ENCODE data around the gene PHACTR1. TPM values are rescaled to one million over a fixed set of nuclear protein-coding genes. Genes with fewer than 3 reads are reported as not detected.

PHACTR1 gene
- 1 to 10 TPM in 1 of 2 donors, under 1 TPM in 1; 0.14 to 1.6 TPM for total RNA-seq

- Mint-ChIP-seq H3K4me3 (no peak within 1 kb of the TSS), H3K4me1 (ENCODE audit: low read depth in 2 of 2) (no peaks in the 10 kb centered on the region), H3K27me3 (peaks cover 7 to 8% of the 10 kb centered on the region in 2 donors), H3K9me3 (peaks cover 3% of the 10 kb centered on the region), H3K27ac (no peak within 1 kb of the TSS), H3K36me3 (no peaks in the 10 kb centered on the region)
- ATAC-seq (no peak), DNase-seq (ENCODE audit: low spot score) (no peak)
Observed at GRCh38 chr6:12716298-12716916, at the start of gene PHACTR1. Gene PHACTR1, plus strand, starts transcription at chr6:12716767.

GRCh38 chr6:12666886-12667285 lies 49.7 kb upstream of the PHACTR1 start:
- ATAC-seq (no peak), DNase-seq (ENCODE audit: low spot score) (no peak)
- H3K9me3 Mint-ChIP-seq = no peaks in the 10 kb centered on the region
- no peak overlapping the region for H3K27ac Mint-ChIP-seq
- no peaks in the 10 kb centered on the region for H3K4me1 Mint-ChIP-seq (ENCODE audit: low read depth in 2 of 2)
- no peak overlapping the region for H3K4me3 Mint-ChIP-seq
- H3K27me3 Mint-ChIP-seq = peaks cover 13 to 16% of the 10 kb centered on the region in 2 donors
- no peaks in the 10 kb centered on the region for H3K36me3 Mint-ChIP-seq

GRCh38 chr6:12675931-12676330 lies 40.6 kb upstream of the PHACTR1 start:
- Mint-ChIP-seq H3K4me1 (ENCODE audit: low read depth in 2 of 2) (no peaks in the 10 kb centered on the region), H3K9me3 (no peaks in the 10 kb centered on the region), H3K4me3 (no peak overlapping the region), H3K27ac (no peak overlapping the region), H3K36me3 (no peaks in the 10 kb centered on the region), H3K27me3 (peaks cover 18 to 26% of the 10 kb centered on the region in 2 donors)
- DNase-seq (ENCODE audit: low spot score) (no peak), ATAC-seq (no peak)

DNA sequence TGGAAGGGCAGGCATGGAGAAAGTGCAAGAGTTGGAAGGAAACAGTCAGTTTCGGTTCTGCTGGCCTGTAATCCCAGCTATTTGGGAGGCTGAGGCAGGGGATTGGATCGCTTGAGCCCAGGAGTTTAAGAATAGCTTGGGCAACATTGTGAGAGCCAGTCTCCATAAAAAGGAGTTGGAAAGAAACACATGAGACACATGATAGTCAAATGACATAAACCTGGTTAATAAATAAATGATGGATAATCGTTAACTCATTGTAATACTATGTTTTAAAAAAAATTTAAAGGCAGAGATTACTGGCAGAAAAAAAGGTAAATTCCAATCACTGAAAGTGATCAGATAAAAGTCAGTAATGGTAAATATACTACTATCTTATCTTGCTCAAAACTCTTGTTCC lies 37.2 kb upstream of the PHACTR1 start:
- no peak overlapping the region for H3K27ac Mint-ChIP-seq
- H3K36me3 Mint-ChIP-seq = no peaks in the 10 kb centered on the region
- ATAC-seq = no peak
- no peak overlapping the region for H3K4me3 Mint-ChIP-seq
- peaks cover 10 to 21% of the 10 kb centered on the region in 2 donors for H3K27me3 Mint-ChIP-seq
- no peaks in the 10 kb centered on the region for H3K9me3 Mint-ChIP-seq
- no peak for DNase-seq (ENCODE audit: low spot score)
- no peaks in the 10 kb centered on the region for H3K4me1 Mint-ChIP-seq (ENCODE audit: low read depth in 2 of 2)

- no peak overlapping the region for H3K4me3 Mint-ChIP-seq
- no peaks in the 10 kb centered on the region for H3K36me3 Mint-ChIP-seq
- DNase-seq (ENCODE audit: low spot score) (no peak), ATAC-seq (no peak)
- no peak overlapping the region for H3K27ac Mint-ChIP-seq
- no peaks in the 10 kb centered on the region for H3K9me3 Mint-ChIP-seq
- no peaks in the 10 kb centered on the region for H3K4me1 Mint-ChIP-seq (ENCODE audit: low read depth in 2 of 2)
- H3K27me3 Mint-ChIP-seq = peaks cover 8 to 13% of the 10 kb centered on the region in 2 donors
Observed at GRCh38 chr6:12693122-12693521, 23.4 kb upstream of the PHACTR1 start.

DNA sequence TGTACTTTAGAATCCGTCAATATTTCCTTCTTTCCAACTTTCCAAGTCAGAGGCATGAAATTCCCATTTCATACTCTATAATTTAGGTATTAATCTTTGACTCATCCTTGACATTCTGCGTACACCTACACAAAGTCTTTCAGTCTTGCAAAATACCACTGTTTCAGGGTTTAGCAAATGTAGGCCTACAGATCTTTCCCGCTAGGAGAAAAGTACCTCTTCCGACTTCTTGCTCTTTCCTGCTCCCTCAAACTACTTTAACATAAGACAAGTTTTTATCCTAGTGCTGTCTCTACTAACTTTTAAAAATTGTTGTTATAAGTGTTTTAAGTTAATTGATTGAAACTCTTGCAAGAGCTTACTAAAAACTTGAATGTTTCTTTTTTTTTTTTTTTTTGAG lies 18.3 kb upstream of the PHACTR1 start:
- DNase-seq (ENCODE audit: low spot score) (no peak), ATAC-seq (no peak)
- Mint-ChIP-seq H3K27me3 (peaks cover 10 to 15% of the 10 kb centered on the region in 2 donors), H3K4me1 (ENCODE audit: low read depth in 2 of 2) (no peaks in the 10 kb centered on the region), H3K36me3 (no peaks in the 10 kb centered on the region), H3K27ac (no peak overlapping the region), H3K9me3 (no peaks in the 10 kb centered on the region), H3K4me3 (no peak overlapping the region)

DNA sequence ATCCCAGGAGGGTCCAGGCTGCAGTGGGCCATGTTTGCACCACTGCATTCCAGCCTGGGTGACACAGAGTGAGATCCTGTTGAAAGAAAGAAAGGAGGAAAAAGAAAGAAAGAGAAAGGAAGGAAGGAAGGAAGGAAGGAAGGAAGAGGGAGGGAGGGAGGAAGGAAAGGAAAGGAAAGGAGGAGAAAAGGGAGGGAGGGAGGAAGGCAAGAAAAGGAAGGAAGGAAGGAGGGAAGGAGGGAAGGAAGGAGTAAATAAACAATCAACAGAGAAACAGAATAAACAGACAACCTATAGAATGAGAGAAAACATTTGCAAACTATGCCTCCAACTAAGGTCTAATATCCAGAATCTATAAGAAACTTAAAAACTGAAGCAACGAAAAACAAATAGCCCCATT lies 11.6 kb upstream of the PHACTR1 start:
- no peaks in the 10 kb centered on the region for H3K4me1 Mint-ChIP-seq (ENCODE audit: low read depth in 2 of 2)
- ATAC-seq (no peak), DNase-seq (ENCODE audit: low spot score) (no peak)

GRCh38 chr6:12709116-12709515 lies 7.5 kb upstream of the PHACTR1 start:
- H3K27me3 Mint-ChIP-seq = peaks cover 5 to 8% of the 10 kb centered on the region in 2 donors
- no peak overlapping the region for H3K4me3 Mint-ChIP-seq
- no peaks in the 10 kb centered on the region for H3K9me3 Mint-ChIP-seq
- no peak for DNase-seq (ENCODE audit: low spot score)
- no peaks in the 10 kb centered on the region for H3K4me1 Mint-ChIP-seq (ENCODE audit: low read depth in 2 of 2)
- no peaks in the 10 kb centered on the region for H3K36me3 Mint-ChIP-seq
- no peak overlapping the region for H3K27ac Mint-ChIP-seq
- no peak for ATAC-seq

More for the DNA sequence above, 11.6 kb upstream of the PHACTR1 start:
- peaks cover 9 to 20% of the 10 kb centered on the region in 2 donors for H3K27me3 Mint-ChIP-seq
- no peaks in the 10 kb centered on the region for H3K9me3 Mint-ChIP-seq
- H3K36me3 Mint-ChIP-seq = no peaks in the 10 kb centered on the region
- H3K4me3 Mint-ChIP-seq = no peak overlapping the region
- H3K27ac Mint-ChIP-seq = no peak overlapping the region

- ATAC-seq = no peak
- Mint-ChIP-seq H3K9me3 (no peaks in the 10 kb centered on the region), H3K4me3 (no peak overlapping the region), H3K4me1 (ENCODE audit: low read depth in 2 of 2) (no peaks in the 10 kb centered on the region), H3K27me3 (peaks cover 3 to 5% of the 10 kb centered on the region in 2 donors), H3K36me3 (no peaks in the 10 kb centered on the region), H3K27ac (no peak overlapping the region)
- DNase-seq (ENCODE audit: low spot score) = no peak
Observed at GRCh38 chr6:12709556-12710232, 6.9 kb upstream of the PHACTR1 start.

GRCh38 chr6:12710921-12711320 lies 5.6 kb upstream of the PHACTR1 start:
- no peak overlapping the region for H3K27ac Mint-ChIP-seq
- H3K36me3 Mint-ChIP-seq = no peaks in the 10 kb centered on the region
- H3K4me3 Mint-ChIP-seq = no peak overlapping the region
- peaks cover 3% of the 10 kb centered on the region for H3K9me3 Mint-ChIP-seq
- no peak for DNase-seq (ENCODE audit: low spot score)
- H3K4me1 Mint-ChIP-seq (ENCODE audit: low read depth in 2 of 2) = no peaks in the 10 kb centered on the region
- no peak for ATAC-seq
- H3K27me3 Mint-ChIP-seq = peaks cover 6 to 8% of the 10 kb centered on the region in 2 donors

DNA sequence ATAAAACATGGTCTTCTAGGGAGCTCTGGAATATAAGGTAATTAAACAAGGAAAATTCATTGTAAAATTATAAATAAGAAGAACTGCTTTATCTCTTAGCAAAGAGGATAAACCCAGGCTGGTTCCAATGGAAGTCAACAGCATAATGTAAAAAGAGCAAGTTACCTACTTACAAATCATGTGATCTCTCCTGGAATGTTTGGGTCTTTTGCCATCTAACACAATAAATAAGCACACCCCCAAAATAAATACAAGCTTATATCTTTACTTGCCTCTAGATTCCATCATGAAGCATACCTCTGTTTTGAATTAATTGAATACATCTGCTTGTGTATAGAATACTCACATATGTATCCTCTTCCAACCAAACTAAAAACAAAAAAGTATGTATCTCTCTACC lies 2.5 kb upstream of the PHACTR1 start:
- DNase-seq (ENCODE audit: low spot score) = no peak
- no peaks in the 10 kb centered on the region for H3K4me1 Mint-ChIP-seq (ENCODE audit: low read depth in 2 of 2)
- no peaks in the 10 kb centered on the region for H3K36me3 Mint-ChIP-seq
- no peak overlapping the region for H3K27ac Mint-ChIP-seq
- peaks cover 7 to 8% of the 10 kb centered on the region in 2 donors for H3K27me3 Mint-ChIP-seq
- H3K9me3 Mint-ChIP-seq = peaks cover 3% of the 10 kb centered on the region
- no peak overlapping the region for H3K4me3 Mint-ChIP-seq
- no peak for ATAC-seq

GRCh38 chr6:12715437-12715836 lies 1.1 kb upstream of the PHACTR1 start:
- DNase-seq (ENCODE audit: low spot score) = no peak
- Mint-ChIP-seq H3K9me3 (peaks cover 3% of the 10 kb centered on the region), H3K4me1 (ENCODE audit: low read depth in 2 of 2) (no peaks in the 10 kb centered on the region), H3K4me3 (no peak overlapping the region), H3K27me3 (peaks cover 7 to 8% of the 10 kb centered on the region in 2 donors), H3K27ac (no peak overlapping the region), H3K36me3 (no peaks in the 10 kb centered on the region)
- no peak for ATAC-seq

DNA sequence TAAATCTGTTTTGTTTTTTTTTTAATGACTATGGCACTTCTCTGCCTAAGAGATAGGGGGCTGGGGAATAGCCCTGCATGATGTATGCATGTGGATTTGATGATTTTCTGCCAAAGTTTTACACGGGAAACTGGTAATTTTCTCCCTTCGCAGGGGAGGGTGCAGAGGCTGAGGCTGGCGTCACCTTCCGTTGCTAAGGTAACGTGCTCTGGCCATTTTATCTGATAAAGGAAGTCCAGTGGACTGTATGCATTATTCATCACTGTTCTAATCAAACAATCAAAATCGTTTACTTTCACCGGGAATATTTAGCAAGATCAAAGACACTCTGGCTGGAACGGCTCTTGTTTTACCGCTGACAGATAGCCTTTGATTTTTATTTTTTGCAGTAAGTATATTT lies 789 bp downstream of the PHACTR1 start:
- Mint-ChIP-seq H3K4me3 (no peak overlapping the region), H3K9me3 (peaks cover 3% of the 10 kb centered on the region), H3K36me3 (no peaks in the 10 kb centered on the region), H3K27me3 (peaks cover 7 to 8% of the 10 kb centered on the region in 2 donors), H3K4me1 (ENCODE audit: low read depth in 2 of 2) (no peaks in the 10 kb centered on the region), H3K27ac (no peak overlapping the region)
- no peak for ATAC-seq
- DNase-seq (ENCODE audit: low spot score) = no peak

DNA sequence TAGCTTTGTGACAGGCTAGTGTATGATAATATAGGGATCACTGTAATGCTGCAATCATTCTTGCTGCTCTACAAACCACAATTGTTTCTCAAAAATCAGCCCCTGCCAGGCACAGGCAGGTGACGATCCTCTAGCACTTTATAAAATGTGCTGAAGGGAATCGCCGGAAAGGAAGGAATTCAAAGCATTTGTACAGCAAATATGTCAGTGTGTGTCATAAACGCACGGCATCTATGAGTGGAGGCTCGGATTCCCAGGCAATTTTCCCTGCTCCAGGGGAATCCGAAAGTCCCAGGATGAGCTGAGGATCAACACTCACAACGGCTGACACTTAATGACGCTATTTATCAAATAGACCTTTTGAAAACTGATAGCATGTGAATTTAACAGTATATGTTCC lies 1.4 kb downstream of the PHACTR1 start:
- ATAC-seq (no peak), DNase-seq (ENCODE audit: low spot score) (no peak)
- Mint-ChIP-seq H3K27me3 (peaks cover 7 to 8% of the 10 kb centered on the region in 2 donors), H3K36me3 (no peaks in the 10 kb centered on the region), H3K4me1 (ENCODE audit: low read depth in 2 of 2) (no peaks in the 10 kb centered on the region), H3K4me3 (no peak overlapping the region), H3K9me3 (peaks cover 3% of the 10 kb centered on the region), H3K27ac (no peak overlapping the region)

All from natural killer cell treated with Interleukin-12 subunit alpha and Interleukin-12 subunit beta and Interleukin-15 and Interleukin-18, amount 100 ng/mL, for 72 hours (primary cell).